DND-41 (cell line): Measurements from ENCODE around the gene FAM217B.
"Not testable (repeated sequence)": the region's sequence is repeated elsewhere in the genome, so short reads cannot be mapped to it uniquely, and the experiment has no call there.

ENCODE experiments used
- ATAC-seq: fragments of 200-7000 bp; cut with Tn5 transposase; 3 replicates; pipeline ENCODE4 v1.9.1; 2021; ENCODE audit warnings: low read depth; ENCODE audit not compliant: insufficient read depth
- DNase-seq: peaks from one replicate; pipeline ENCODE4 v3.0.0-alpha.2; 2020
- H2AFZ ChIP-seq: 2 replicates; pipeline ENCODE4 v1.6.0; 2012; ENCODE audit warnings: low read depth, low read length
- H3K27ac ChIP-seq: 2 replicates; pipeline ENCODE4 v1.5.1; 2012; ENCODE audit warnings: low read length, inconsistent platforms
- H3K27me3 ChIP-seq: fragments of 200-600 bp; sonication (generic); 2 replicates; pipeline ENCODE4 v1.6.0; 2012; ENCODE audit warnings: low read length, mild to moderate bottlenecking, inconsistent platforms; ENCODE audit not compliant: insufficient read depth, poor library complexity
- H3K36me3 ChIP-seq: 2 replicates; pipeline ENCODE4 v1.5.1; 2012; ENCODE audit warnings: low read length, inconsistent platforms; ENCODE audit not compliant: insufficient read depth
- H3K4me1 ChIP-seq: 2 replicates; pipeline ENCODE4 v1.5.1; 2012; ENCODE audit warnings: mild to moderate bottlenecking, low read length; ENCODE audit not compliant: insufficient read depth
- H3K4me2 ChIP-seq: 2 replicates; pipeline ENCODE4 v1.6.0; 2012; ENCODE audit warnings: mild to moderate bottlenecking, moderate library complexity, low read length, inconsistent platforms; ENCODE audit not compliant: insufficient read depth
- H3K4me3 ChIP-seq, 2 experiments: fragments of 200-600 bp in 1 of 2; shearing (Covaris generic) in 1 of 2; 2 replicates each; pipeline ENCODE4 v1.5.1; 2012 to 2016; ENCODE audit warnings: inconsistent platforms in 2 of 2, low read length in 2 of 2, mild to moderate bottlenecking in 2 of 2, low read depth in 1 of 2, moderate library complexity in 1 of 2
- H3K79me2 ChIP-seq: 2 replicates; pipeline ENCODE4 v1.6.0; 2012; ENCODE audit warnings: low read length, inconsistent platforms; ENCODE audit not compliant: insufficient read depth
- H3K9ac ChIP-seq: 2 replicates; pipeline ENCODE4 v1.6.0; 2012; ENCODE audit warnings: low read depth, mild to moderate bottlenecking, inconsistent platforms, low read length, moderate library complexity
- H3K9me3 ChIP-seq: 2 replicates; pipeline ENCODE4 v1.5.1; 2012; ENCODE audit warnings: low read length, moderate library complexity, mild to moderate bottlenecking, inconsistent platforms; ENCODE audit not compliant: insufficient read depth, severe bottlenecking
- H4K20me1 ChIP-seq: 2 replicates; pipeline ENCODE4 v1.6.0; 2012; ENCODE audit warnings: low read length; ENCODE audit not compliant: insufficient read depth
- EZH2 ChIP-seq: IDR thresholded peaks from 3 replicates; pipeline ENCODE4 v1.6.1; 2012; ENCODE audit warnings: borderline replicate concordance, low read depth, mild to moderate bottlenecking, moderate library complexity, low read length, inconsistent platforms; ENCODE audit not compliant: severe bottlenecking
- TF ChIP-seq, protein P1 (sequence below): IDR thresholded peaks from 2 replicates; pipeline ENCODE4 v1.5.1; 2012; ENCODE audit warnings: borderline replicate concordance, low read length, moderate library complexity, mild to moderate bottlenecking; ENCODE audit not compliant: poor library complexity, severe bottlenecking; ENCODE audit errors: extremely low read depth

Gene FAM217B

DNA sequence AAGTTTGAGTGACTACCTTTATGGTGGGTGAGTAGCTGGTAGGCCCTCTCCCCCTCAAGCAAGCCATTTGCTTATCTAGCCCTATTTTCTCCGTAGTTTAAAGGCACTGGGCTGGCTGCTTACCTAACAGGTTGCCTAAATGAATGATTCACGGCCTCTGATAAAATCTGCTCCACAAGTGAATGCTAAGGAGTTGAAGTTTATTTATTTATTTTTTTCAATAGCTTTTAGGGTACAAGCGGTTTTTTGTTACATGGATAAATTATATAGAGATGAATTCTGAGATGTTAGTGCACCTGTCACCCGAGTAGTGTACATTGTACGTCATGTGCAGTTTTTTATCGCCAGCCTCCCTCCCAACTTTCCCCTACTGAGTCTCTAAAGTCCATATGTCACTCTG is 9.7 kb downstream of the FAM217B start:
- H3K9me3 ChIP-seq = no peaks in the 10 kb centered on the region
- no peak overlapping the region for H3K4me3 ChIP-seq
- H2AFZ ChIP-seq = no peak overlapping the region
- no peaks in the 10 kb centered on the region for H3K79me2 ChIP-seq
- H3K4me2 ChIP-seq = no peak overlapping the region
- peaks cover 19% of the 10 kb centered on the region for H3K4me1 ChIP-seq
- peaks cover 12% of the 10 kb centered on the region; the same call in 1 of the 2 replicates for H3K36me3 ChIP-seq
- no peaks in the 10 kb centered on the region for H4K20me1 ChIP-seq
- TF ChIP-seq, protein P1, sequence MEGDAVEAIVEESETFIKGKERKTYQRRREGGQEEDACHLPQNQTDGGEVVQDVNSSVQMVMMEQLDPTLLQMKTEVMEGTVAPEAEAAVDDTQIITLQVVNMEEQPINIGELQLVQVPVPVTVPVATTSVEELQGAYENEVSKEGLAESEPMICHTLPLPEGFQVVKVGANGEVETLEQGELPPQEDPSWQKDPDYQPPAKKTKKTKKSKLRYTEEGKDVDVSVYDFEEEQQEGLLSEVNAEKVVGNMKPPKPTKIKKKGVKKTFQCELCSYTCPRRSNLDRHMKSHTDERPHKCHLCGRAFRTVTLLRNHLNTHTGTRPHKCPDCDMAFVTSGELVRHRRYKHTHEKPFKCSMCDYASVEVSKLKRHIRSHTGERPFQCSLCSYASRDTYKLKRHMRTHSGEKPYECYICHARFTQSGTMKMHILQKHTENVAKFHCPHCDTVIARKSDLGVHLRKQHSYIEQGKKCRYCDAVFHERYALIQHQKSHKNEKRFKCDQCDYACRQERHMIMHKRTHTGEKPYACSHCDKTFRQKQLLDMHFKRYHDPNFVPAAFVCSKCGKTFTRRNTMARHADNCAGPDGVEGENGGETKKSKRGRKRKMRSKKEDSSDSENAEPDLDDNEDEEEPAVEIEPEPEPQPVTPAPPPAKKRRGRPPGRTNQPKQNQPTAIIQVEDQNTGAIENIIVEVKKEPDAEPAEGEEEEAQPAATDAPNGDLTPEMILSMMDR = no peak
- no peak for TF ChIP-seq EZH2
- ATAC-seq = no peak
- no peaks in the 10 kb centered on the region for H3K27me3 ChIP-seq
- H3K9ac ChIP-seq = no peak overlapping the region
- no peak for DNase-seq
- H3K27ac ChIP-seq = no peak overlapping the region

DNA sequence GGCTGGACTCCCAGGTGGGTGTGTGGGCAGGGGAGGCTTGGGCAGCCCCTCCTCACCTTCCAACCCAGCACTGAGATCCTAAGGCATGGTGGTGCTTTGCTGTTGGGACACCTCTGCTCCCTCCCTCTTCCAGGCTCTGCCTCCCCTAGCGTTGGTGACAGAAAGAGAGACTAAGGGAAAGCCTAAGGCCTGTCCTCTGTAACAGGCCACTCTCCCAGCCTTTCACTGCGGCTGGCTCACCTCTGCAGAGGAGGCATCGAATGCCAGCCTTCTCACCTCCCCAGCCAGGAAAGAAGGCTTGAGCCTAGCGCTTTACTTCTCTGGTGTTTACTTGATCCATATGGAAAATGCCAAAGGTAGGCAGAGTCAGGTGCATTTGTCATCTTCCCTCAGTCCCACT is 14.5 kb downstream of the FAM217B start:
- peaks cover 1% of the 10 kb centered on the region; the same call in 1 of the 2 replicates for H3K4me1 ChIP-seq
- H2AFZ ChIP-seq = no peak overlapping the region
- no peak overlapping the region for H3K9ac ChIP-seq
- DNase-seq = no peak
- TF ChIP-seq, protein P1 = no peak
- TF ChIP-seq EZH2 = no peak
- H3K4me3 ChIP-seq = no peak overlapping the region
- H3K27ac ChIP-seq = no peak overlapping the region
- no peak for ATAC-seq
- H3K9me3 ChIP-seq = no peaks in the 10 kb centered on the region
- H3K4me2 ChIP-seq = no peak overlapping the region
- no peaks in the 10 kb centered on the region for H3K27me3 ChIP-seq
- H4K20me1 ChIP-seq = no peaks in the 10 kb centered on the region
- H3K36me3 ChIP-seq = no peaks in the 10 kb centered on the region; the same call in 1 of the 2 replicates
- H3K79me2 ChIP-seq = no peaks in the 10 kb centered on the region

DNA sequence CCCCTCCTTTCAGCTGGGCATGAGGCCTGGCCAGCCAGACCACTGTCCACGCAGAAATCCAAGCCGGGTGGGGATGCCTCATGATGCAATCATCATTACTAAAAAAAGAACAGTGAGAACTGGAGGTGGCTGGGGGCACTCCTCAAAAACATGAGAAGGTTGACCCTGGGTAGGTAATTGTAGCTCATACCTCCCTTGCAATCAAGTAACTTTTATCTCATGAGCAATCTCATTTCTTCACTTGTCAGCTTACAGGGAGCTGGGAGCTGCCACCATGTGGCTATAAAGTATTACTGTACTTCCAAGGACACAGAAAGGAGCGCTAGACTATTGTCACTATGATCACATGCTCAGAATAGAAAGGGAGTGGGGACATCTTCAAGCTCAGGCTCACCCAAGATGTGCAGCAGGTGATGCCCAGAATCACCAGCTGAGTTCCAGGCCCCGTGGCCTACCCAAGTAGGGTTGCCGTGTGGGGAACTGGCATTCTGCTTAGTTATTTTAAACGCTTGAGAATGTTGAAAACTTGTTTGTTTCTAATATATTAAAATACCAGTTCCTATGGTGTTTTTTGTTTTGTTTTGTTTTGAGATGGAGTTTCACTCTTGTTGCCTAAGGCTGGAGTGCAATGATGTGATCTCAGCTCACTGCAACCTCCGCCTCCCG is 15.1 kb downstream of the FAM217B start:
- Histone ChIP-seq H4K20me1 (no peaks in the 10 kb centered on the region), H3K4me3 (no peak overlapping the region), H3K79me2 (no peaks in the 10 kb centered on the region), H3K4me2 (no peak overlapping the region), H3K36me3 (no peaks in the 10 kb centered on the region), H3K4me1 (no peaks in the 10 kb centered on the region), H3K9me3 (no peaks in the 10 kb centered on the region), H3K27me3 (no peaks in the 10 kb centered on the region), H3K27ac (no peak overlapping the region), H3K9ac (no peak overlapping the region), H2AFZ (no peak overlapping the region)
- ATAC-seq (peak; percentile 75), DNase-seq (peak; percentile 16)
- TF ChIP-seq EZH2 = no peak
- TF ChIP-seq, protein P1 = peak; percentile 56

DNA sequence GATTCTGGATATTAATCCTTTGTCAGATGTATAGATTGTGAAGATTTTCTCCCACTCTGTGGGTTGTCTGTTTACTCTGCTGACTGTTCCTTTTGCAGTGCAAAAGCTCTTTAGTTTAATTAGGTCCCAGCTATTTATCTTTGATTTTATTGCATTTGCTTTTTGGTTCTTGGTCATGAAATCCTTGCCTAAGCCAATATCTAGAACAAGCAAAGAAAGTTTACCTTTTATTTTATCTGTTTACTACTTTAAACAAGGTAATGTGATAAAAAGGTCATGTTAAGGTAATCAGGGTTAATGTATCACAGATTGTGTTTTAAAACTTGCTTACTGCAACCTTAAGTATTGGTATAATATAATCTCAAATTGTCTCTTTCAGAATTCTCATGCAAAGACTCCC is 17.4 kb downstream of the FAM217B start:
- not testable (repeated sequence) for H3K79me2 ChIP-seq, H4K20me1 ChIP-seq, H3K27ac ChIP-seq, H3K4me2 ChIP-seq, H3K36me3 ChIP-seq, H3K9me3 ChIP-seq, H3K27me3 ChIP-seq, H3K9ac ChIP-seq, ATAC-seq, DNase-seq, H2AFZ ChIP-seq, H3K4me1 ChIP-seq, H3K4me3 ChIP-seq
